Thyroid gland (tissue), 4 donors: Measurements from ENCODE around the gene EXD3. TPM values are rescaled to one million over a fixed set of nuclear protein-coding genes. Genes with fewer than 3 reads are reported as not detected.
A peak's percentile ranks its signal among the peaks of the same experiment; 100 is the strongest.
"Not testable (repeated sequence)": the region's sequence is repeated elsewhere in the genome, so short reads cannot be mapped to it uniquely, and the experiment has no call there.

Experiments
- DNase-seq, 2 donors: peaks; one replicate each; pipeline ENCODE4 v3.0.0-alpha.2; 2019
- H3K27ac ChIP-seq, 3 donors: fragments of 200-600 bp; sonication (generic); 1 replicate in 2 of 3; 2 replicates in 1 of 3; pipeline ENCODE4 v1.5.1; 2016 to 2019; ENCODE audit warnings: mild to moderate bottlenecking in 1 of 3, moderate library complexity in 1 of 3
- H3K27me3 ChIP-seq: fragments of 200-600 bp; sonication (generic); one replicate; pipeline ENCODE4 v1.5.1; 2019
- H3K36me3 ChIP-seq, 2 donors: fragments of 200-600 bp; sonication (generic); one replicate each; pipeline ENCODE4 v1.5.1; 2016 to 2019
- H3K4me1 ChIP-seq, 2 donors: fragments of 200-600 bp; sonication (generic); one replicate each; pipeline ENCODE4 v1.5.1; 2017 to 2019
- H3K4me3 ChIP-seq, 3 donors: fragments of 200-600 bp; sonication (generic); replicated peaks in 1 of 3; 1 replicate in 2 of 3; 2 replicates in 1 of 3; pipeline ENCODE4 v1.5.1; 2016; ENCODE audit warnings: mild to moderate bottlenecking in 1 of 3
- H3K9me3 ChIP-seq: fragments of 200-600 bp; sonication (generic); one replicate; pipeline ENCODE4 v1.5.1; 2017
- WGBS, 2 donors: methylation state at CpG; one replicate each; pipeline ENCODE4 v1.1.5; 2017; 5-methylcytosine and 5-hydroxymethylcytosine counted together
- intact Hi-C: fragments of 100-400 bp; cut with DNase I; formaldehyde crosslinking; loops from one replicate; pipeline ENCODE4 v1.15.1; 2023
- microRNA-seq: library from miRNA; unstranded; fragments of <30 nt; microRNA quantifications from one replicate; pipeline ENCODE4, GENCODE V29; 2016
- total RNA-seq, 4 donors: library from RNA; depleted of rRNA; stranded (reverse); fragments of >200 nt; gene quantifications; one replicate each; pipeline ENCODE4 v1.2.3, GENCODE V29; 2016
- TF ChIP-seq, protein P1 (sequence below), 6 experiments: fragments of 200-600 bp in 3 of 6; fragments of 450-650 bp in 3 of 6; sonication (generic) in 3 of 6; IDR thresholded peaks; one replicate each; pipeline ENCODE4 v1.5.1; 2016 to 2019; ENCODE audit warnings: antibody characterized with exemption in 6 of 6, mild to moderate bottlenecking in 2 of 6, inconsistent platforms in 1 of 6, moderate library complexity in 1 of 6

The EXD3 gene
- total RNA-seq, 4 donors from 2014 or later, result 13.0 to 32.0 (median 26.6) TPM

- peak; percentile 55 to 59 for DNase-seq
- TF ChIP-seq, protein P1, sequence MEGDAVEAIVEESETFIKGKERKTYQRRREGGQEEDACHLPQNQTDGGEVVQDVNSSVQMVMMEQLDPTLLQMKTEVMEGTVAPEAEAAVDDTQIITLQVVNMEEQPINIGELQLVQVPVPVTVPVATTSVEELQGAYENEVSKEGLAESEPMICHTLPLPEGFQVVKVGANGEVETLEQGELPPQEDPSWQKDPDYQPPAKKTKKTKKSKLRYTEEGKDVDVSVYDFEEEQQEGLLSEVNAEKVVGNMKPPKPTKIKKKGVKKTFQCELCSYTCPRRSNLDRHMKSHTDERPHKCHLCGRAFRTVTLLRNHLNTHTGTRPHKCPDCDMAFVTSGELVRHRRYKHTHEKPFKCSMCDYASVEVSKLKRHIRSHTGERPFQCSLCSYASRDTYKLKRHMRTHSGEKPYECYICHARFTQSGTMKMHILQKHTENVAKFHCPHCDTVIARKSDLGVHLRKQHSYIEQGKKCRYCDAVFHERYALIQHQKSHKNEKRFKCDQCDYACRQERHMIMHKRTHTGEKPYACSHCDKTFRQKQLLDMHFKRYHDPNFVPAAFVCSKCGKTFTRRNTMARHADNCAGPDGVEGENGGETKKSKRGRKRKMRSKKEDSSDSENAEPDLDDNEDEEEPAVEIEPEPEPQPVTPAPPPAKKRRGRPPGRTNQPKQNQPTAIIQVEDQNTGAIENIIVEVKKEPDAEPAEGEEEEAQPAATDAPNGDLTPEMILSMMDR (IDR thresholded peaks at IDR 0.05), result peak in 5 of 6 experiments; percentile 14 to 53 (median 38)
- H3K27ac ChIP-seq, H3K4me1 ChIP-seq, H3K9me3 ChIP-seq, H3K27me3 ChIP-seq, intact Hi-C loops, H3K4me3 ChIP-seq: not testable (repeated sequence)
- 39 to 44% methylated on average over 15 of the region's 15 CpGs for WGBS, 2 donors
- peaks cover 20 to 37% of the 10 kb centered on the region in 2 donors for H3K36me3 ChIP-seq
Measured at GRCh38 chr9:137262173-137262908, 160.6 kb downstream of the EXD3 start.

Small RNA genes lying within 50 kb of the gene (microRNA-seq; reads per million reads assigned to microRNA genes)
- gene MIR7114, result 1.5 reads per million

Other genes with a start within 250 kb of the EXD3 start
- 10 to 100 TPM; 25.6 to 34.1 (median 31.8) TPM for gene ANAPC2, start 234.6 kb downstream of the EXD3 start, total RNA-seq
- 10 to 100 TPM; 42.0 to 97.5 (median 62.8) TPM for gene SSNA1, start 234.5 kb downstream of the EXD3 start, total RNA-seq
- gene TPRN, start 222.4 kb downstream of the EXD3 start, total RNA-seq, result 10 to 100 TPM in 2 of 4 donors, 1 to 10 TPM in 2; 6.5 to 13.5 (median 9.9) TPM
- 10 to 100 TPM; 29.7 to 47.3 (median 38.4) TPM for gene TMEM203, start 217.5 kb downstream of the EXD3 start, total RNA-seq
- 10 to 100 TPM in 3 of 4 donors, 1 to 10 TPM in 1; 9.0 to 16.6 (median 15.4) TPM for gene NDOR1, start 217.5 kb downstream of the EXD3 start, total RNA-seq
- gene RNF208, start 200.9 kb downstream of the EXD3 start, total RNA-seq, result 1 to 10 TPM; 2.3 to 4.5 (median 3.8) TPM
- gene CYSRT1, start 198.0 kb downstream of the EXD3 start, total RNA-seq, result 1 to 10 TPM in 2 of 4 donors, under 1 TPM in 1, not detected in 1; 0.94 to 2.3 (median 1.3) TPM
- under 1 TPM in 2 of 4 donors, not detected in 2; 0.33 to 0.81 TPM for gene RNF224, start 195.7 kb downstream of the EXD3 start, total RNA-seq
- under 1 TPM in 1 of 4 donors, not detected in 3; 0.33 TPM for gene SLC34A3, start 192.3 kb downstream of the EXD3 start, total RNA-seq
- gene TUBB4B, start 181.9 kb downstream of the EXD3 start, total RNA-seq, result 100 to 1,000 TPM; 181 to 757 (median 487) TPM
- gene STPG3, start 171.9 kb downstream of the EXD3 start, total RNA-seq, result not detected
- gene NELFB, start 167.8 kb downstream of the EXD3 start, total RNA-seq, result 10 to 100 TPM; 29.8 to 39.1 (median 32.4) TPM
- 10 to 100 TPM; 10.8 to 14.7 (median 12.0) TPM for gene TOR4A, start 145.4 kb downstream of the EXD3 start, total RNA-seq
- gene NRARP, start 120.9 kb downstream of the EXD3 start, total RNA-seq, result 10 to 100 TPM in 1 of 4 donors, 1 to 10 TPM in 3; 1.8 to 10.2 (median 6.8) TPM
- 10 to 100 TPM in 2 of 4 donors, 1 to 10 TPM in 2; 5.4 to 16.6 (median 10.0) TPM for gene NOXA1, start 231 bp upstream of the EXD3 start, total RNA-seq
- under 1 TPM in 2 of 4 donors, not detected in 2; 0.29 to 0.78 TPM for gene ENTPD8, start 18.2 kb upstream of the EXD3 start, total RNA-seq
- gene NSMF, start 36.2 kb upstream of the EXD3 start, total RNA-seq, result 10 to 100 TPM; 50.1 to 58.5 (median 54.2) TPM
- gene PNPLA7, start 127.2 kb upstream of the EXD3 start, total RNA-seq, result 10 to 100 TPM; 10.1 to 23.6 (median 11.6) TPM
- 10 to 100 TPM; 24.5 to 67.2 (median 47.7) TPM for gene MRPL41, start 128.7 kb upstream of the EXD3 start, total RNA-seq
- gene DPH7, start 155.8 kb upstream of the EXD3 start, total RNA-seq, result 10 to 100 TPM; 20.8 to 47.4 (median 34.1) TPM
- 10 to 100 TPM in 1 of 4 donors, 1 to 10 TPM in 3; 8.7 to 14.3 (median 9.5) TPM for gene ZMYND19, start 167.3 kb upstream of the EXD3 start, total RNA-seq
- 10 to 100 TPM; 45.6 to 66.2 (median 61.2) TPM for gene ARRDC1, start 182.5 kb upstream of the EXD3 start, total RNA-seq
- gene EHMT1, start 195.8 kb upstream of the EXD3 start, total RNA-seq, result 10 to 100 TPM; 56.8 to 99.5 (median 94.4) TPM